ENCODE results near the gene MYCBPAP. TPM values are rescaled to one million over a fixed set of nuclear protein-coding genes. Genes with fewer than 3 reads are reported as not detected.

The MYCBPAP gene
- total RNA-seq, 4 donors from 2014 or later = 1.3 to 1.8 TPM; not detected in 2

- no peak for TF ChIP-seq CTCF (IDR thresholded peaks at IDR 0.05; ENCODE audit: low read depth)
Observed at GRCh38 chr17:50538549-50539410, 30.5 kb downstream of the MYCBPAP start.

GRCh38 chr17:50539762-50540559 lies 31.7 kb downstream of the MYCBPAP start:
- no peak for TF ChIP-seq CTCF (IDR thresholded peaks at IDR 0.05; ENCODE audit: low read depth)

GRCh38 chr17:50540560-50541401 lies 32.5 kb downstream of the MYCBPAP start:
- TF ChIP-seq CTCF (IDR thresholded peaks at IDR 0.05; ENCODE audit: low read depth) = no peak

- no peak for TF ChIP-seq CTCF (IDR thresholded peaks at IDR 0.05; ENCODE audit: low read depth)
Observed at GRCh38 chr17:50541402-50541715, 33.1 kb downstream of the MYCBPAP start.

GRCh38 chr17:50541716-50542688 lies 33.8 kb downstream of the MYCBPAP start:
- TF ChIP-seq CTCF (IDR thresholded peaks at IDR 0.05; ENCODE audit: low read depth) = no peak

Measured in subcutaneous adipose tissue (tissue), 4 donors.